Fibroblast of lung (primary cell): ENCODE data around the gene ESRP2. TPM values are rescaled to one million over a fixed set of nuclear protein-coding genes. Genes with fewer than 3 reads are reported as not detected.

Source experiments
- DNase-seq, 2 donors: peaks; one replicate each; pipeline versions ENCODE4 v3.0.0 to v3.0.0-alpha.2; 2010; ENCODE audit warnings: low read depth in 2 of 2
- H2AFZ ChIP-seq: 2 replicates; pipeline ENCODE4 v1.5.1; 2012; ENCODE audit warnings: low read length, control low read depth, inconsistent platforms
- H3K27ac ChIP-seq: 2 replicates; pipeline ENCODE4 v1.5.1; 2011; ENCODE audit warnings: low read length, control low read depth; ENCODE audit not compliant: insufficient read depth
- H3K27me3 ChIP-seq: 2 replicates; pipeline ENCODE4 v1.5.1; 2011; ENCODE audit warnings: mild to moderate bottlenecking, low read length; ENCODE audit not compliant: control insufficient read depth, insufficient read depth
- H3K36me3 ChIP-seq: 2 replicates; pipeline ENCODE4 v1.5.1; 2011; ENCODE audit warnings: low read length; ENCODE audit not compliant: control insufficient read depth, insufficient read depth
- H3K4me1 ChIP-seq: 2 replicates; pipeline ENCODE4 v1.5.1; 2011; ENCODE audit warnings: low read length; ENCODE audit not compliant: control insufficient read depth, insufficient read depth; ENCODE audit errors: extremely low read depth
- H3K4me2 ChIP-seq: 2 replicates; pipeline ENCODE4 v1.5.1; 2011; ENCODE audit warnings: low read length, control low read depth; ENCODE audit not compliant: insufficient read depth; ENCODE audit errors: extremely low read depth
- H3K4me3 ChIP-seq, 4 experiments: fragments of 200-600 bp in 1 of 4; sonication (generic) in 1 of 4; replicated peaks in 1 of 4; 2 replicates each; pipeline ENCODE4 v1.5.1; 2011 to 2016; ENCODE audit warnings: low read length in 4 of 4, low read depth in 3 of 4, mild to moderate bottlenecking in 3 of 4, control low read depth in 2 of 4, inconsistent platforms in 1 of 4, mixed read lengths in 1 of 4; ENCODE audit not compliant: insufficient read depth in 1 of 4; ENCODE audit errors: control extremely low read depth in 1 of 4
- H3K79me2 ChIP-seq: 2 replicates; pipeline ENCODE4 v1.5.1; 2012; ENCODE audit warnings: mild to moderate bottlenecking, low read length, inconsistent platforms; ENCODE audit not compliant: control insufficient read depth, insufficient read depth
- H3K9ac ChIP-seq: 2 replicates; pipeline ENCODE4 v1.5.1; 2011; ENCODE audit warnings: mild to moderate bottlenecking, low read length, control low read depth; ENCODE audit not compliant: insufficient read depth
- H3K9me3 ChIP-seq: 2 replicates; pipeline ENCODE4 v1.5.1; 2012; ENCODE audit warnings: low read depth, low read length; ENCODE audit not compliant: control insufficient read depth, insufficient read depth
- H4K20me1 ChIP-seq: 2 replicates; pipeline ENCODE4 v1.5.1; 2011; ENCODE audit warnings: low read length; ENCODE audit not compliant: control insufficient read depth, insufficient read depth; ENCODE audit errors: extremely low read depth
- CTCF ChIP-seq, 2 donors: IDR thresholded peaks in 1 of 2; conservative IDR thresholded peaks in 1 of 2; 1 replicate in 1 of 2; 2 replicates in 1 of 2; pipeline ENCODE4 v1.5.1; 2011 to 2012; ENCODE audit warnings: low read length in 2 of 2, control low read depth in 1 of 2, inconsistent platforms in 1 of 2, low read depth in 1 of 2, mild to moderate bottlenecking in 1 of 2
- EZH2 ChIP-seq: IDR thresholded peaks from 2 replicates; pipeline ENCODE4 v1.5.1; 2012; ENCODE audit warnings: low read length, control low read depth, mild to moderate bottlenecking; ENCODE audit errors: missing control alignments
- polyA plus RNA-seq, 2 donors: library from polyadenylated mRNA; depleted of rRNA in 1 of 2; stranded (reverse) in 1 of 2; unstranded in 1 of 2; fragments of >200 nt; gene quantifications; 2 replicates each; pipeline ENCODE4 v1.2.1, GENCODE V29; 2011 to 2012; ENCODE audit warnings: missing spikeins in 1 of 2
- total RNA-seq: library from RNA; depleted of rRNA; stranded (reverse); fragments of >200 nt; gene quantifications from 2 replicates; pipeline ENCODE4 v1.2.1, GENCODE V29; 2014

ESRP2 gene
- total and polyA plus RNA-seq, 2 donors (not counting 1 experiment from before 2014, with no cell fraction given): 0.08 to 0.17 TPM

- H2AFZ ChIP-seq: no peak overlapping the region
- no peak for TF ChIP-seq CTCF (conservative IDR thresholded peaks at IDR 0.05 in 1 of 2, IDR thresholded peaks at IDR 0.05 in 1 of 2; ENCODE audit: low read depth in 1 of 2, low read length in 2 of 2)
- no peak overlapping the region for H3K4me3 ChIP-seq
- no peaks in the 10 kb centered on the region for H3K27me3 ChIP-seq
- H3K27ac ChIP-seq: no peak overlapping the region
- no peak overlapping the region for H3K9ac ChIP-seq
- DNase-seq: no peak
- H3K79me2 ChIP-seq: no peaks in the 10 kb centered on the region
- peaks cover 15% of the 10 kb centered on the region for H3K36me3 ChIP-seq
- peaks cover 2% of the 10 kb centered on the region for H3K4me1 ChIP-seq
- no peak overlapping the region for H3K4me2 ChIP-seq
- no peaks in the 10 kb centered on the region for H4K20me1 ChIP-seq
- no peaks in the 10 kb centered on the region for H3K9me3 ChIP-seq
These were observed 23.3 kb upstream of the ESRP2 start for GRCh38 chr16:68259007-68259825.

GRCh38 chr16:68257906-68258800, 22.2 kb upstream of the ESRP2 start:
- no peak overlapping the region for H2AFZ ChIP-seq
- no peaks in the 10 kb centered on the region for H4K20me1 ChIP-seq
- peak; percentile 35 to 37 for DNase-seq
- no peak overlapping the region for H3K4me2 ChIP-seq
- no peak overlapping the region for H3K9ac ChIP-seq
- H3K4me3 ChIP-seq: no peak overlapping the region
- no peak for TF ChIP-seq EZH2
- no peak for TF ChIP-seq CTCF (conservative IDR thresholded peaks at IDR 0.05 in 1 of 2, IDR thresholded peaks at IDR 0.05 in 1 of 2; ENCODE audit: low read depth in 1 of 2, low read length in 2 of 2)
- no peaks in the 10 kb centered on the region for H3K9me3 ChIP-seq
- H3K27ac ChIP-seq: peak overlapping the region; percentile 8
- H3K27me3 ChIP-seq: no peaks in the 10 kb centered on the region
- H3K79me2 ChIP-seq: no peaks in the 10 kb centered on the region
- peaks cover 17% of the 10 kb centered on the region for H3K36me3 ChIP-seq
- peaks cover 2% of the 10 kb centered on the region for H3K4me1 ChIP-seq

- Histone ChIP-seq H3K9me3 (no peaks in the 10 kb centered on the region), H3K4me2 (no peak overlapping the region), H3K4me1 (peaks cover 2% of the 10 kb centered on the region), H2AFZ (no peak overlapping the region), H4K20me1 (no peaks in the 10 kb centered on the region), H3K79me2 (no peaks in the 10 kb centered on the region), H3K27me3 (no peaks in the 10 kb centered on the region), H3K27ac (peak overlapping the region; percentile 8), H3K9ac (no peak overlapping the region), H3K36me3 (peaks cover 17% of the 10 kb centered on the region), H3K4me3 (no peak overlapping the region)
- TF ChIP-seq EZH2: no peak
- no peak for TF ChIP-seq CTCF (conservative IDR thresholded peaks at IDR 0.05 in 1 of 2, IDR thresholded peaks at IDR 0.05 in 1 of 2; ENCODE audit: low read depth in 1 of 2, low read length in 2 of 2)
- DNase-seq: no peak
These were observed 21.5 kb upstream of the ESRP2 start for GRCh38 chr16:68257251-68257905.
